Mesenteric fat pad (tissue), 1 donor: ENCODE data around the gene ST6GALNAC5. TPM values are rescaled to one million over a fixed set of nuclear protein-coding genes. Genes with fewer than 3 reads are reported as not detected.

Source experiments
- DNase-seq: peaks from one replicate; pipeline ENCODE4 v3.0.0-alpha.2; 2020; ENCODE audit warnings: low spot score
- total RNA-seq: library from RNA; stranded (reverse); fragmentation: NEBNext Ultra II Directional; extraction: Animal tissue kit (Norgen Biotek cat#: 25700); gene quantifications from one replicate; pipeline ENCODE4 v1.2.1, GENCODE V29; 2021
- donor health status: DM: yes; HTN: yes; CAD: no.

The ST6GALNAC5 gene
- total RNA-seq, 1 donor from 2014 or later, result 0.58 TPM

- DNase-seq, result no peak
Observed at GRCh38 chr1:77007675-77008074, 140.4 kb downstream of the ST6GALNAC5 start.

GRCh38 chr1:77010937-77011336, 143.7 kb downstream of the ST6GALNAC5 start:
- no peak for DNase-seq

DNA sequence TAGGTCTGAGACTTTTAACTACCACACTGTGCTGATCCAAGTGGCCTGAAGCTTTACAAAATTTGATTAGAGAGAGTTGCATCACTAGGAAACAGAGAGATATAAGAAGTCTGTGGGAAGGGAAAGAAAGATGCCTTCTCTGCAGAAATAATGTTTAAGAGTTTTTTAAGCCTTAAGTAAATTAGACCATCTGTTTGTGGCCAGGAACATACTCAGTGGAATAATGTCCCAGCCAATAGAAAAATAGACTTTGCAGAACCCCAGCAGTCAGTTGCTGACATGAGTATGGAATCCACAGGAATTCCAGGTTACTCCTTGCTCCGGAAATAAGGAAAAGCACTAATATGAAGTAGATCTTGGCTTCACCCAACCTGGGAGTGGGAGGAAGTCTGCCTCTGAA, 144.8 kb downstream of the ST6GALNAC5 start:
- no peak for DNase-seq

DNA sequence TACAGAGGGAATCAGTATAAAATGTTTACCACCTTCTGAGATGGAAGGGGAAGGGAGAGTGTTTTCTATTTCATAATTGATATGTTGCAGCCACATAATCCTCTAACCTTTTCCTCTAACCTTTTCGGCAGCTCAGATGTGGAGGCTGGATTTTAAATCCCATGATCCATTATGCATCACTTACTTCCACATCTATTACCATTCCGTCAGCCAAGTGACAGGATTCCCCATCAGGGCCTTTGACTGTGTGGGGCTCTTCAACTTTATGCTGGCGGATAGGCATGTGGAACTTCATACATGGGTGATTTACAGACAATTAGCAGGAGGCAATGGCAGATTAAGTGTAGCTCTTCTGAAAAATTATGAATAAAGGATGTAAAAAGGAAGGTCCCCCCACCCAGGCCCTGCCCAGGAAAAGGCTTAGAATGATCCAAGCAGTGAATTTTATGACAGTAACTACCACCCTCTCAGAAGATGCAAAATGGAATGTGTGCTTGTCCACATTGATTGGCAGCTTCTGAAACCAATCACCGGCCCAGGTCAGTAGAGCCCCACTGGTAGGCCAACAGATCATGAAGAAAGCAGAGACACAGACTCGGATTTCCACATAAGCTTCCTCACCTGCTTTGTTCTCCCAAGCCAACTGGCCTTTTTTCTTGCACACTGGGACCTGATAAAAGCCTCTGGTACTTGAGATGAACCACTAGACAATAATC, 147.0 kb downstream of the ST6GALNAC5 start:
- no peak for DNase-seq

GRCh38 chr1:77015748-77016341, 148.6 kb downstream of the ST6GALNAC5 start:
- no peak for DNase-seq

GRCh38 chr1:77016386-77016985, 149.2 kb downstream of the ST6GALNAC5 start:
- DNase-seq, result no peak

GRCh38 chr1:77018311-77018710, 151.0 kb downstream of the ST6GALNAC5 start:
- no peak for DNase-seq

- DNase-seq, result no peak
Observed at GRCh38 chr1:77018761-77019160, 151.5 kb downstream of the ST6GALNAC5 start.

- DNase-seq, result no peak
Observed at GRCh38 chr1:77021732-77022131, 154.5 kb downstream of the ST6GALNAC5 start.

DNA sequence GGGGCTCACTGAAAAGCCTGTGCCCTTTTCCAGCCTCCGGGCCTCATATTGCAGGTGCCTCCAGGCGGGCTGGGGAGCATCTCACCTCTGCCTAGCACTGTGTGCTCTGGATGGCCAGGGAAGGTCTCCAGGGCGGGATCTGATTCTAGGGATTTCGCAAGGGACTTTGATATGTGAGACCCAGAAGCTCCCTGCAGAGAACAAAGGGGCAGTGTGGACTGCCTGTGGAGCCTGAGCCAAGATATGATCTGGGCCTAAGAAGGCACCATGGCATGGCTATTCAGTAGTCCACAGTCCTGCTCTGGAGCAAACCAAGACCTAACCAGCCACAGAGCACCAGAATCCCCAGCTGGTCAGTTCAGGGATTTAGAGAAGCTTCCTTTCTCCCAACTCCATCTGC, 157.2 kb downstream of the ST6GALNAC5 start:
- DNase-seq, result no peak

- DNase-seq, result no peak
Observed at GRCh38 chr1:77025599-77025998, 158.3 kb downstream of the ST6GALNAC5 start.

- no peak for DNase-seq
Observed at GRCh38 chr1:77026135-77026534, 158.9 kb downstream of the ST6GALNAC5 start.

- no peak for DNase-seq
Observed at GRCh38 chr1:77026640-77027039, 159.4 kb downstream of the ST6GALNAC5 start.

DNA sequence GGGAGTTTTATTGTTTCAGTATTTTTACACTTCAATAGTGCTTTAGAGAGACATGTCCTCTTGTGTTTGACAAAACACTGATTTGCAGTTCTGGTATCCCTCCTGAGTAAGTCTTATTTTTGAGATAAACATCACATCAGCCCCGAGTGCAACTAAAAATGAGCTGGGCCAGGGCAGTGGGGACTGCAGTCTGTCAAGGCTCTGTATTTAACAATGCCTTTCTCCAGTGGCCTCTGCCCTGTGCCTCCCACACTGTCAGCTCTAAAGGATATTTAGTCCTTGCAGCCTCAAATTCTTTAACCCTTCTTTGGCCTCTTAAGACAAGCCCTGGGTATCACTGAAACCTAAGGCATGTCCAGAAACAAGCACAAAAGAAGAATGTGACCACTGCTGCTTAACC, 160.6 kb downstream of the ST6GALNAC5 start:
- no peak for DNase-seq

- DNase-seq, result no peak
Observed at GRCh38 chr1:77030401-77031105, 163.3 kb downstream of the ST6GALNAC5 start.

DNA sequence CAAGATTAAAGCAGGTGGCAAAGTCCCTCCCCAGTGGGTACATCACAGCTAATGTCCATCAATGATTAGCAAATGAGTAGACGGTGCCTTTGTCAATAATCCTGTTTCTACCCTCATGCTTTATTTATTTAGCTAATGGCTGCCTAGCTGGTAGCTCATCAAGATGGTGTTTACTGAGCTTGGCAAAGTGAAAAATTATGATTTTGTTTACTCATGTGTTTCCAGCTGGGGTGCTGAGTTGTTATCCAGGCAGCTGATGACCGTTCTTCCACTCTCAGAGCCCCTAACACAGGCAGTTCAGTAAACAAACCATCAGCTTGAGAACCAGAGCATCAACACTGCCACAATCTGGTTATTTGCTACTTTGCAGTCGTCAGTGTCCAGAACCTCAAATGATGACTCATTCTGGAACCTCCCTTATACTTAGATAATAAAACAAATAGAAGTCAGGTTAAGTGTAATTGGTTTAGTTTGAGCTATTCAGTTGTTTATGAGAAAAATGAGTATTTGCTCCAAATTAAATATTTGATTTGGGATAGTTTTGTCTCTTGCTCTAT, 163.9 kb downstream of the ST6GALNAC5 start:
- DNase-seq, result no peak

GRCh38 chr1:77036560-77036959, 169.3 kb downstream of the ST6GALNAC5 start:
- DNase-seq, result no peak

GRCh38 chr1:77037038-77037437, 169.8 kb downstream of the ST6GALNAC5 start:
- no peak for DNase-seq

DNA sequence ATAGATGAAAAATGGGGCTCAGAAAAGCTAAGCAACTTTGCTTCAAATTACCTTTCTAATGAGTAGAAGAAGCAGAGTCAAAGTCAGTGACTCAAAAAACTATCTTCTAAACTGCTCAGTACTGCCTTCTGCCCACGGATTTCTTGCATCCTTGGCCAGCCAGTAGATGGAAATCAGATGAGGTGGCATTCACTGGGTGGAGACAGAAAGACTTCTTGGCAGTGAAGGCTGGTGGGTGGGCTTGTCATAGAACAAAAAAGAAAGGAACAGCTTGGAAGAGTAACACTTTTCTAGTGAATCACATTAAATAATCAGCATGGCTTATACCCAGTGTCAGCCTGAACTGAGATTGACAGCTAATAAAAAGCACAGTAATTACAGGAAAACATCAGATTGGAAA, 170.7 kb downstream of the ST6GALNAC5 start:
- DNase-seq, result no peak

- no peak for DNase-seq
Observed at GRCh38 chr1:77039111-77039510, 171.8 kb downstream of the ST6GALNAC5 start.

DNA sequence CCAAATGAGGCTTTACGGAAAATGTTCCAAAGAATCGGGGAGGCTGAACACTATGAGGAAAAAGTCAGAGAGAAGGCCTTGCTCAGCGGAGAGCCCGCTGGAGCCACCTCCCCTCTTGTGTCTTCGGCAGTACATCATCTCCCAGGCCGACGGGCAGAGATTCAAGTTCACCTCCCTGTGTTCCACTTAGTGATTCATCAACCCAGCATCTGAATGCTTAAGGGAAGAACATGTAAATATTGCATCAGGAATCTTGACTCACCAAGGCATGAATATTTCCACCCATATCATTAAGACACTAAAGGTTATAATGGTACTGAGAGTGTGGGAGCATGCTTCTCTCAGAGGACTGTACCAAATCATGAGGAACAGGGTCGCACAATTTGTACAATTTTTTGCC, 172.5 kb downstream of the ST6GALNAC5 start:
- no peak for DNase-seq

GRCh38 chr1:77040826-77041225, 173.5 kb downstream of the ST6GALNAC5 start:
- DNase-seq, result no peak
